HG03159 (cell line): ENCODE results near the gene MCC.

ENCODE experiments used
- ATAC-seq: cut with Tn5 transposase; IDR thresholded peaks from one replicate; pipeline ENCODE4 v1.9.1; 2021; ENCODE audit warnings: mild to moderate bottlenecking, moderate library complexity; ENCODE audit not compliant: unreplicated experiment

The MCC gene

DNA sequence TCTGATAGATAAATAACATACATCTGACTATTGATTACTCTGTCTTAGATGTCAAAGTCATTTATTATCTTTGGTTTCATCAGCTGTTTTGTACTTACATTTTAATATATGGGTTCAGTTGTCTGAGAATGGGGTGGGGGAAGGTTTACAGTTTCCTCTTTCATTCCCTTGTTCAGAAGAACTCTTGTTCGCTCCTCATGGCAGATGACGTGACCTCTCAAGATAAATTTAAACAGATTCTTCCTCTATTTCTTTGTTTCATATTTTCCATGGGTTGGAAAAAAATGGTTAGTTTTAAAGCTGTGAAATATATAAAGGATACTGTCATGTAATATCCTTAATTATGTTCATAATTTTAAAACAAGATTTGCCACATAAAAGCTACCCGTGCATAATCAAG lies 114.8 kb downstream of the MCC start:
- ATAC-seq, result no peak

DNA sequence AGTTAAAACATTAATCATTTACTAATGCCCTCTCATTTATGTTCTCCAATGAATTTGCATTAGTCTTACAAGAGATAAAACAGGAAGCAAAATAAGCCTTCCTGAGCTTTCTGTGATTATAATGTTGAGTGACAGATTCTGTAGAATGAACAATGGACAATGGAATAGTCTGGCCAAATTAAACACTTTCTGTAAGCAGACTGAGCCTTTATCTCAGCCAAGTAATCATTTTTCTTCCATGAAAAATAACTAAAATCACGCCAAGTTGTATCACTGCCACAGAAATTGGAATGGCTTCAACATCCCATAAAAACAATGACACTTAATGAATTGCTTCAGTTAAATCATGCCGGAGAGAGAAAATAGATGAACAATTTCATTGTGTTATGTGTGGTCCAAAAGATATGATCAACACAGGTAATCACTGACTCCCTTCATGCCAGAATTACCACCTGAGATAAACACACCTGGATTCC lies 116.5 kb downstream of the MCC start:
- ATAC-seq, result no peak

DNA sequence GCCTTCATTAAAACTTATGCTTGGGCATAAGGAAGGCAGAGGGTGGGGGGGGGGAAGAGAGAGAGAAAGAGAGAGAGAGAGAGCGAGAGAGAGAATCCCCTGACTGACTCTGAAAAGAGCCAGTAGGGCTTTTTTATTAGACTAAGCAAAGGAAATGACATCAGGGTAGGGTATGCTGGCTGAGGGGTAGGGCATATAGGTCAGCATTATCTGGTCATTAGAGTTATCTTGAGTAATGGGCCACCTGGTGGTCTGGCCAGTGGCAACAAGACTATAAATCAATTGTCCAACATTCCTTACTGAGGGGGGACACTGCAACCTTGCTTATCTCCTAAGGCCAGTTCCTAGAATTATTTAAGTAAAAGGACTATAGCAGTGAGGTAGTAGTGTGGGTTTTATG lies 120.7 kb downstream of the MCC start:
- no peak for ATAC-seq

DNA sequence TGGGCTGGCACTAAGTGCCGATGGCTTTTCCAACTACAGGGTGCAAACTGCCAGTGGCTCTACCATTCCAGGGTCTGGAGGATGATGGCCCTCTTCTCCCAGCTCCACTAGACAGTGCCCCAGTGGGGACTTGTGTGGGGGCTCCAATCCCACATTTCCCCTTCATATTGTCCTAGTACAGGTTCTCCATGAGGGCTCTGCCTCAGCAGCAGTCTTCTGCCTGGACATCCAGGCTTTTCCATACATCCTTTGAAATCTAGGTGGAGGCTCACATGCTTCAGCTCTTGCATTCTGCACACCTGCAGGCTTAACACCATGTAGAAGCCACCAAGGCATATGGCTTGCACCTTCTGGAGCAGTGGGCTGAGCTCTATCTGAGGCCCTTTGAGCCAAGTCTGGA lies 123.8 kb downstream of the MCC start:
- no peak for ATAC-seq

DNA sequence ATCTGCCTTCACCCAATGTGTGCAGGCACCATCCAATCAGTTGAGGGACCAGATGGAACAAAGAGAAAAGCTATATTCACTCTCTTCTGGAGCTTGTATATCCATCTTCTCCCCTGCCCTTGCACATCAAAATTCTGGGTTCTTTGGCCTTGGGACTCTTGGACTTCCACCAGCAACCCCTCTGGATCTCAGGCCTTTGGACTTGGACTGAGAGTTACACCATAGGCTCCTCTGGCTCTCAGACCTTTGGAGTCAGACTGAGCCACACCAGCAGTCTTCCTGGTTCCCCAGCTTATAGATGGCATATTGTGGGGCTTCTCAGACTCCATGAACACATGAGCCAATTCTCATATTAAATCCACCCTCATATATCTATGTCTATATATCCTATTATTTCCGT lies 126.6 kb downstream of the MCC start:
- no peak for ATAC-seq

DNA sequence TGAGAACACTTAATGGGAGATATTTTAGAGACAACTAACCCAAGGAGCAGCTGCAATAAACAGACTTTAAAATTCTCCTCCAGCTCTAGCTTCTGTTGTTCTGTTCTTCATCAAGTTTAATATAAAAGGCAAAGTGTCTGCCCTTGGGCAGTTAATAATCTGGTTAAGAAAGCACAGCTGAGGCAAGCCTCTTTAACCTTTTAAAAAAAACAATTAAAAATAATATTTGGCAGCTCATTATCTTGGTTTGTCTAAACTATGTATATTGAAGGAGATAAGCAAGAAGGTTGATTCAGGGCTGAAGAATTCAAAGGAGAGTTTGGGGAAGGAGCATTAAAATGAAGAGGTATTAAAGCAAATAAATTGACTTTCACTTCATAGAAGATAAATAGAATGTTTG lies 128.8 kb downstream of the MCC start:
- ATAC-seq, result no peak

DNA sequence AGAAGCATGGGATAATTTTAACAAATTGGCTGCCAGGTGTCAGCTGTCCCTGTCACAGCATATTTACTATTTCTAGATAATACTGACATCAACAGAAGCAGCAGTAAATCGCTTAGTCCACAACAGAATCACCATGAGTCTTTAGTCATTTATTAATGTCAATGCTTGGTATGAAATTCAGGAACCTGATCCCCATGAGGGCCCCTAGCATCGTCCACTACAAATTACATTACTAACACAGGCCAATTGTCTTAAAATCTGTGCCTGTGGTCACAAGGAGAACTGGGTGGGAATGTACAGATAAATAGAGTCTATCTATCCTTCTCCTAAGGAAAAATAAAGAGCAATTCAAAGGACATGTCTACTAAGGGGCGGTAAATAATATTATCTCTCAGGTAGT lies 129.6 kb downstream of the MCC start:
- no peak for ATAC-seq

DNA sequence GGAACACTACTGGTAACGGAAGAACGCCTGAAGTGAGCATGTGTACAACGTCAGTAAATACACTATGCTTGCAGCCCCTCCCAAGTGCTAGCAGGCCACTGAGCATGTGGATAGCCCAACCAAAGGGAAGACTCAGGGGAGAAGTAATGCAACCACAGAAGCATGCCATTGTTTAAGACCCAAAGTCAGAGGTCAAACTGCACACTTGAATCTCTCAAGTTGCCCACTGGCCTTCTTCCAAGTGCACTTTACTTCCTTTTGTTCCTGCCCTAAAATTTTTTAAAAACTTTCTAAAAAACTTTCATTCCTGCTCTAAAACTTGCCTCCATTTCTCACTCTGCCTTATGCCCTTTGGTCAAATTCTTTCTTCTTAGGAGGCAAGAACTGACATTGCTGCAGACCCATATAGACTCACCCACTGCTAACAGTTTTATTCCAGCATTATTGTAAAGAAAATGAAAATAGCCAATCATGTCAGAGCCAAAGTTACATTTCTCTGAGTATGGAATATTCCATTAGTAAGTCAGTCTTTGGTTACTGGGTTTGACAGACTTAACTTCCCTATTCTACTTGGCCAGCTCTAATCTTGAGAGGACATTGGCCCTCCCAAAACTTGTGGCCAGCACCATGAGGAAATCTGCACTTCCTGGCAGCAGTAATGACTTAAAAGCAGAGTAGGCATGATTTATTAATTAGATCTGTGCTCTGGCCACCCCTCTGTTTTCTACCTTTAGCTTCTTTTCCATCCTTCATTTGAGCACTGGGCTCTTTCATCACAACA lies 130.4 kb downstream of the MCC start:
- no peak for ATAC-seq

DNA sequence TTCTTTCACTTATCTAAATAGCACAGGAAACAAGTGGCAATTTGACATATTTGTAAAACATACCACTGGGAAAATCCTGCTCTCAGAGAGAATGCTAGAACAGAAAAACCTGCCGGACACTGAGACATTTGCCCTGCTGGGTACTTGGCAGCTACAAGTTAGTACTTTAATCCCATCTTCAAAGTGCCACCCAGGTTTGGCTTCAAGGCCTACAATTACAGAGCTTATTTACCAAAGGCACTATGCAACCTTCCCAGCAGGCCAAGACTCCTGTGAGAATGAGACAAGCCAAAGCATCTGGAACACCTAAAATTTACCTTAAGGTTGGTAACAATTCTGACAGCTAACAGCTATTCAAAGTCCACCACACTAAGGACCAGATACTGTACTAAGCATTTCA lies 131.8 kb downstream of the MCC start:
- no peak for ATAC-seq

DNA sequence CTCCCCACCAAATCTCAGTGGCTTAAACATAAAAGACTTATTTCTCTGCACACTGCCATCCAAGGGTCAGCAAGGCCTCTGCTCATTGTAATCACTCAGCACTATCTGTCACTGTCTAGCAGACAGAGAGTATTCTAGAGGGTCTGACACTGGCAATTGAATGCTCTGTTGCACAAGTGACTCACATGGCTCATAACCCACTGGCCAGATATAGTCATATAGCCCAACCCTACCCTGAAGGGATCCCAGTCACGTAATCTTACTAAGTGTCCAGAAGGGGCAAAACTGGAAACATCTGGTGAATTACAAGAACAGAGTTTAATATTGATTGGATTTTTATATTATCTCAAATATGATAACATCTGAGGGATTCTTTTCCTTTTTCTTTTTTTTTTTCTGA lies 134.2 kb downstream of the MCC start:
- ATAC-seq, result no peak

DNA sequence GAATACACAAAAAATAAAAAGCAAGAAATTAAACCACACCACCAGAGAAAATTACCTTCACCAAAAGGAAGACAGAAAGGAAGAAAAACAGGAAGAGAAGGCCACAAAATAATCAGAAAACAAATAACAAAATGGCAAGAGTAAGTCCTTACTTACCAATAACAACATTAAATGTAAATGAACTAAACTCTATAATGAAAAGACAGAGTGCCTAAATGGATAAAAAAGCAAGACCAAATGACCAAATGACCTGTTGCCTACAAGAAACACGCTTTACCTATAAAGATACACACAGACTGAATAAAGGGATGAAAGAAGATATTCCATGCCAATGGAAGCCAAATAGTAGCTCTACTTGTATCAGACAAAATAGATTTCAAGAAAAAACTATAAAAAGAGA lies 140.7 kb downstream of the MCC start:
- no peak for ATAC-seq

DNA sequence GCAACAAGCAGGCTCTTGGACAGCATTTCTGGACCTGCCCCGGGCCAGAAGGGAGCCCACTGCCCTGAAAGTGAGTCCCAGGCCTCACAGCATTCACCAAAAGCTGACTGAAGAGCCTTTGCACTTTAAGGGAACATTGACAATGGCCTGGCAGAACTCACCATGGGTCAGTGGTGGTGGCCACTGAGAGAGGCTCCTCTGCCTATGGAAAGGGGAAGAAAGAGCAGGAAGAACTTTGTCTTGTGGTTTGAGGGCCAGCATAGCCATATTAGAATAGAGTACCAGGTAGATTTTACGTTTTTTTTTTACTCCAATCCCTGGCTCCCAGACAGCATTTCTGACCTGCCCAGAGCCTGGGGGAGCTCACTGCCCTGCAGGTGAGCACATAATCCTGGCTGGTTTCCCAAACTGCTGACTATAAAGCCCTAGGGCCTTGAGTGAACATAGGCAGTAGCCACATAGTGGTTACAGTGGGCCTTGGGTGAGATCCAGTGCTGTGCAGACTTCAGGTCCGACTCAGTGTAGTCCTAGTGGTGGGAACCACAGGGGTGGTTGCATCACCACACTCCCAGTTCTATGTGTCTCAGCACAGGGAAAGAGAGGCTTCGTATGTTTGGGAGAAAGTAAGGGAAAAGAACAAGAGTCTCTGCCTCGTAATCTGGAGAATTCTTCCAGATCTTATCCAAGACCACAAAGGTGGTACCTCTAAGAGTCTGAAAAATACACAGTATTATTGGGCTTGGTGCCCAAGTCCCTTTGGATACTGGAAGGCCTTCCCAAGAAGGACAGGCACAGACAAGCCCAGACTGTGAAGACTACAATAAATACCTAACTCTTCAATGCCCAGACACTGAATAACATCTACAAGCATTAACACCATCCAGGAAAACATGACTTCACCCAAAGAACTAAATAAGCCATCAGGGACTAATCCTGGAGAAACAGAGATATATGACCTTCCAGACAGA lies 143.0 kb downstream of the MCC start:
- no peak for ATAC-seq

DNA sequence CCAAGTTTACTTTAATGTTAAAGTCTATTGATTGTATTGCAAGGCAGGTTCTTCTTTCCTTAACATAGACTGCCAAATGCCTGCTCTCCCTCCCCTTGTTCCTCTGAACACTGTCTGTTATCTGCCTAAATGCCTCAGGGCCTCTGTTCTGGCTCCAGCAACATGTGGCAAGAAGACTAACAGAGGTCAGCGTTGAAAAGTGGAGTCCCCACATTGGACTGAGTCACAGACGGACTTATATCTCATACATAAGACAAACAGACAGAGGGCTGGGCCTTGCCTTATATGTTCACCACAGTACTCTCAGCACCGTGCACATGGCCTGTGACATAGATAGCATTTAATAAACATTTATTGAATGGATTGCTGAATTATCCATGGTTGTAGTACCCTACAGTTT lies 144.9 kb downstream of the MCC start:
- no peak for ATAC-seq

DNA sequence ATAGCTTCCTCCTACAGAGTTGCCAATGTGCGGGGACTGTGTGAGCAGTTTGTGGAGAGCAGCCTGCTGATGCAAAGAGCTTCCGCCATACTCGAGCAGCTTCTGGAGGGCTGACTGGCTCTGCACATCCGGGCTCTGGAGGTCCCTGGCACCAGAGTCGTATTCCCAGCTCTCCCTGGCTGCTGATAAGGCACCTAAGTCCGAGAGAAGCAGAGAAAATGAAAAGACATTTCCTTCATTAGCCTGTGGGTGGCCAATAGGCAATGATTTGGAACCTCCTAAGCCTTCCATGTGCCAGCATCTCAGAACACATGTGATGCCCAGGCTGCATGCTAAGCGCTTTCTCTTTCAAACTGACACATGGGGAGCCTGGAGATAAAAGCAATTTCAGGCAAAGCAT lies 147.7 kb downstream of the MCC start:
- no peak for ATAC-seq

DNA sequence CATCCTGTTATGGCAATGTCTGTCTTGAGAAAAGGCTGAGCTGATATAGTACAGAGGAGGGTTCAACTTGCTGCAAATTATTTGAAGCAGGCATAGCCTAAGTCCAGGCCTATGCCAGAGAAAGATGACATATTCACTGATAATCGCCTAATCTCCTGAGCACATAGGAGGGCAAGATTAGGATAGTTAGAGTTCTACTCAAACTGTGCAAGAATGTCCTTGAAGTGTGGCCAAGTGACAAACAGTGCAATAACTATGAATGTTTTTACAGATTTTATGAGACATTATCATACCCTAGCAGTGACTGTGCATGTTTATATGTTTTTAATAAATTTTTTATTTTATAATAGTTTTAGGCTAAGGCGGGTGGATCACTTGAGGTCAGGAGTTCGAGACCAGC lies 149.6 kb downstream of the MCC start:
- ATAC-seq, result no peak

DNA sequence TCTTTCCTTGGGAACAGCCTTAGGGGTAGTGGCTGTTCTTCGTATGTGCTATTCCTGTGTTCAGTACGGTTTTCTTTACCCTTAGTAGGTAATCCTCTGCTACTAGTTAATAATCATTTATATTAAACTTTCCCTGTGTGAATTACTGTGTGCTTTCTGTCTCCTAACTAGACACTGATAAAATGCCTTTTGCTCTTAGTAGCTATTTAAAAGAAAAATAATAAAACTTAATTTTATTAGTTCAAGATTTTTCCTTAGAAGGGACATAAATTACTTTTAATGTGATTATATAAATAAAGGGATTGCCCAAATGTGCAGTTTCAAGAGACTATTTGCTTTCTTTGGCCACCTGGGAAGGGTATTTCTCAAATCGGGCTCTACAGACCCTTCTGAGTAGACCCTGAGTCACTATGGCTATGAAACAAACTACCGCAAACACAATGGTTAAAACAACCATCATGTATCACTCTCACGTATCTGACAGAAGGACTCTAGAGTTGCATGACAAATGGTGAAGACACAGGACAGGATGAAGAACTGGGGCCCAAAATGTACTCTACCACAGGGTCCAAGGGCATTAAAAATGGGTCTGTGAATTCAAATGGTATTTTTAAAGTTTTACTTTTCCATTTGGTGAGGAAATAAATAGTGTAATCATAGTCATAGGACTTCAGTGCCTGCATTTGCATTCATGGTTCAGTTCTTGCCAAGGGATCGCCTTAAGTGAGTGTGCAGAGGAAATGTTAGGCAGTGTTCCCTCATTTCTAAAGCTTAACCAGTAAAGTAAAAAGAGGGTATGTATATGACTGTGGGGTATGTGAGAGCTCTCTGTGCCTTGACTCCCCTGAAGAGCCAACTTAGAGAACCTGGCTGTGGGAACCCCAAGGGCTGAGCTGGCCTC lies 150.5 kb downstream of the MCC start:
- ATAC-seq, result no peak

DNA sequence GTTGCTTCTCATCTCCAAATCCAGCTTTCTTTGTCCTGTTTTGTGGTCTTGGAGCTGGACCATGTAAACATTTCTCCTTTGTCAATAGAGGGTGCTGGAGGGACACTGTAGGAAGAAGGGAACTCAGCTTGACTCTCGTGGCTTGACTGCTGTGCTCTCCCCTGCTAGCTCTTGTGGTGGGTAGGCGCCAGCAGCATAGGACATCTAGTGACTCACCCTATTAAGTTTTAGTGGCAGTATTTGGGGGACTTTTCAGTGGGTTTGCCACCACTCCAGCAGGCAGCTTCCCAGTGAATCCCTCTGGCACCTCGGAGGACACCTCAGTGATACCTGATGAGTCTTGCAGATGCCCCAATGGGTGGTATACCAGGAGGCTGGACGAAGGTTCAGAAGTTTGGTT lies 151.3 kb downstream of the MCC start:
- no peak for ATAC-seq

DNA sequence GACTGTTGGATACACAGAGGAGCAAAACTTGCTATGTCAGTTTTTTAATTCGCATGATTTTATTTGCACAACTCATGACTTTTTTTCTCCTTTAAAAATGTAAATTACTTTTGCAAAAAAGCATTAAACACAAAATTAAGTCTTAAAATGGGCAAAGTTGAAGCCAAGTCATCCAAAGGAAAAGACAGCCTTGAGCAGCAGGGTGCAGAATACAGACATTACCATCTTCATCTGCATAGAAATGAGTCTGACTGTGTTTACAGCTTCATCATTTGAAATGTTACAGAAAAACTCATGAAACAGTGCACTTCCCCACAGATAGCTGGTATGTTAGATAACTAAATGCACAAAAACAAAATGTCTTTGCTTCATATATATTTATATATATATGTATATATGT lies 154.8 kb downstream of the MCC start:
- ATAC-seq, result no peak

DNA sequence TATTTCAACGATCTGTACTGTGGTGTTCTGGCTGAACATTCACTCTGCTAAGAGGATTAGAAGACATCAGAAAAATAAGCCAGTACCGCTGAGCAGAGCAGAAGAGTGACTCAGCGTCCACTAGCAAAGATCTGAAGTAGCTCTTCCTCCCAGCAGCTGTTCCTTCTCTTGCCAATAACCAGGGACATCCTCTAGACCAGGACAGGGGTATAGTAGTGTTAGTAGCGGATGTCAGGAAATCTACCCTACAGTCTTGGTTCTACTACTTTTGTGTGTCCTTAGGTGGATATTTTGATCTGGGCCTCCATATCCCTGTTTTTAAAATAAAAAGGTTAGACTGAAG lies 157.1 kb downstream of the MCC start:
- ATAC-seq, result no peak

DNA sequence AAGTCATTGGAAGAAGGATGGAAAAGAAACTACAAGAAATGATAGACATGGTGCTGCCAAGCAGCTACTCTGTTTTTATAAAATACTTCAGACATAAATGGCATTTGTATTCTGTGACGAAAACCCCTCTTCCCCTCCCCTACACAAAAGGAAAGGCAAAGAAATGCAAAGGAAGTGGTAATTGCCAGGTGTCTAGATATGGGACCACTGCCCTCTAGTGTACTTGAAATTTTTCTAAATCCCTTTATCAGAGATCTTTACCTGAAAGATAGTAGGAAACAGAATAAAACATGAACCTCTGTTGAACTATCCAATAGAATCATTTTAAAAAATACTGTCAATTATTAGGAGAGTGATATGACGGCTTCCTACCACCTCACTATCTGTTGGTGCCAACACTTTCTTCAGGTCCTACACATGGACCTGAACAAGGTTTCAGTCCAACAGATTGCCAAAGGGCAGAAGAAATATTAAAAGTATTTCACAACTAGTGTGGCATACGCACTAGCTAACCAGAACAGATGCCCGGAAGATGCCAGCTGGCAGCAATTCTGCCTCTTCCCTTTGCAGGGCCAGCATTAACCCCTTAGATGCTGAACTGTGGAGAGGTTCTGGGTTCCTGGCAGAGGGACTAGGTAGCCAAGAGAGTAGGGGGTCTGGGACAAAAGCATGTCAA lies 157.6 kb downstream of the MCC start:
- peak; percentile 83 for ATAC-seq

DNA sequence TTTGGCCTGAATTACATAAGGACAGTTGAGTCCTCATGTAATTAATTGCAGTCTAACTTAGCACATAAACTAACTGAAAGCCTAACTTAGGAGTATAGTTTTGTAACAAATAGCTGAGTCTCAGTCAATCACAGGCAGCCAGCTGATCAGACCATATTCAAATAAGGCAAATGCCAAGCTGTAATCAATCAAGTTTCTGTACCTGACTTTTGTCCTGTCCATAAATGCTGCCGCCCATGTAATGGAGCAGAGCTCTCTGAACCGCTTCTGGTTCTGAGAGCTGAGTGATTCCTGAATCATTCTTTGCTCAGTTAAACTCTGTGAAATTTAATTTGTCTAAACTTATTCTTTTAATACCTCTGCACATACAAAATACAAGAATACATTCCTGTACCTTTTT lies 158.3 kb downstream of the MCC start:
- ATAC-seq, result no peak
